Keratinocyte (primary cell): ENCODE data around the gene CEP20. TPM values are rescaled to one million over a fixed set of nuclear protein-coding genes. Genes with fewer than 3 reads are reported as not detected.

Source experiments
- DNase-seq: peaks from one replicate; pipeline ENCODE4 v3.0.0-alpha.2; 2011; ENCODE audit warnings: low read depth, missing footprints, low spot score
- FAIRE-seq: peaks from 2 replicates; lab custom pipeline; 2011; peaks lifted over from hg19 to GRCh38; lab: Jason Lieb, UNC
- H2AFZ ChIP-seq: 2 replicates; pipeline ENCODE4 v1.6.0; 2012; ENCODE audit warnings: low read length, control low read depth, inconsistent platforms; ENCODE audit not compliant: control insufficient read depth
- H3K27ac ChIP-seq: 2 replicates; pipeline ENCODE4 v1.5.1; 2011; ENCODE audit warnings: low read length; ENCODE audit not compliant: control insufficient read depth, insufficient read depth
- H3K27me3 ChIP-seq: 3 replicates; pipeline ENCODE4 v1.6.0; 2011; ENCODE audit warnings: low read length; ENCODE audit not compliant: control insufficient read depth, insufficient read depth; ENCODE audit errors: extremely low read depth
- H3K36me3 ChIP-seq, 2 experiments: 2 replicates in 1 of 2; 3 replicates in 1 of 2; pipeline ENCODE4 v1.5.1; 2011; ENCODE audit warnings: low read length in 2 of 2, mild to moderate bottlenecking in 1 of 2; ENCODE audit not compliant: control insufficient read depth in 2 of 2, insufficient read depth in 2 of 2; ENCODE audit errors: extremely low read depth in 1 of 2
- H3K4me1 ChIP-seq: 3 replicates; pipeline ENCODE4 v1.5.1; 2011; ENCODE audit warnings: low read length; ENCODE audit not compliant: control insufficient read depth, insufficient read depth; ENCODE audit errors: extremely low read depth
- H3K4me2 ChIP-seq: 3 replicates; pipeline ENCODE4 v1.6.0; 2011; ENCODE audit warnings: low read depth, low read length; ENCODE audit not compliant: control insufficient read depth, insufficient read depth; ENCODE audit errors: extremely low read depth
- H3K4me3 ChIP-seq, 3 experiments: fragments of 200-600 bp in 1 of 3; sonication (generic) in 1 of 3; 2 replicates in 2 of 3; 3 replicates in 1 of 3; pipeline ENCODE4 v1.5.1; 2011 to 2016; ENCODE audit warnings: low read length in 3 of 3, mild to moderate bottlenecking in 3 of 3, control low read depth in 2 of 3, inconsistent platforms in 1 of 3, low read depth in 1 of 3, mixed read lengths in 1 of 3, mixed run types in 1 of 3, moderate library complexity in 1 of 3; ENCODE audit not compliant: control insufficient read depth in 2 of 3, insufficient read depth in 2 of 3; ENCODE audit errors: extremely low read depth in 1 of 3
- H3K79me2 ChIP-seq: 2 replicates; pipeline ENCODE4 v1.6.0; 2012; ENCODE audit warnings: low read length; ENCODE audit not compliant: control insufficient read depth, insufficient read depth
- H3K9ac ChIP-seq: 3 replicates; pipeline ENCODE4 v1.6.0; 2011; ENCODE audit warnings: low read length; ENCODE audit not compliant: control insufficient read depth, insufficient read depth; ENCODE audit errors: extremely low read depth
- H3K9me1 ChIP-seq: 3 replicates; pipeline ENCODE4 v1.6.0; 2011; ENCODE audit warnings: low read length; ENCODE audit not compliant: control insufficient read depth, insufficient read depth; ENCODE audit errors: extremely low read depth
- H3K9me3 ChIP-seq: 2 replicates; pipeline ENCODE4 v1.5.1; 2012; ENCODE audit warnings: low read depth, low read length; ENCODE audit not compliant: control insufficient read depth
- H4K20me1 ChIP-seq: 3 replicates; pipeline ENCODE4 v1.6.0; 2011; ENCODE audit warnings: low read length; ENCODE audit not compliant: control insufficient read depth, insufficient read depth; ENCODE audit errors: extremely low read depth
- EZH2 ChIP-seq: IDR thresholded peaks from one replicate; pipeline ENCODE4 v1.6.1; 2012; ENCODE audit warnings: inconsistent platforms, mild to moderate bottlenecking, low read length, moderate library complexity
- dilution Hi-C: fragments of 300-500 bp; cut with MboI; formaldehyde crosslinking; loops from one replicate; pipeline ENCODE4 v1.7.0; 2020; ENCODE audit warnings: low sequenced_read_pairs; ENCODE audit not compliant: extremely low pct_ligation_motif_present
- polyA plus RNA-seq, 5 experiments: library from polyadenylated mRNA; depleted of rRNA in 3 of 5; stranded (reverse) in 3 of 5; stranded (forward) in 1 of 5; unstranded in 1 of 5; fragments of >200 nt; gene quantifications; 1 replicate in 1 of 5; 2 replicates in 3 of 5; 3 replicates in 1 of 5; pipeline versions ENCODE4 v1.2.1 to v1.2.3, GENCODE V29; 2011 to 2012; ENCODE audit warnings: missing spikeins in 2 of 5, low read depth in 1 of 5, low replicate concordance in 1 of 5
- TF ChIP-seq, protein P1 (sequence below), 3 experiments: IDR thresholded peaks in 1 of 3; conservative IDR thresholded peaks in 1 of 3; optimal IDR thresholded peaks in 1 of 3; 2 replicates in 2 of 3; 3 replicates in 1 of 3; pipeline versions ENCODE3 to v1.5.1; 2011; ENCODE audit warnings: low read length in 3 of 3, mild to moderate bottlenecking in 3 of 3, moderate library complexity in 2 of 3, control low read depth in 1 of 3, inconsistent platforms in 1 of 3; ENCODE audit not compliant: insufficient read depth in 2 of 3; ENCODE audit errors: extremely low read depth in 1 of 3

The CEP20 gene
- polyA plus RNA-seq, 1 donor (not counting 4 experiments of a cell fraction or from before 2014, with no cell fraction given), result 44.1 TPM

DNA sequence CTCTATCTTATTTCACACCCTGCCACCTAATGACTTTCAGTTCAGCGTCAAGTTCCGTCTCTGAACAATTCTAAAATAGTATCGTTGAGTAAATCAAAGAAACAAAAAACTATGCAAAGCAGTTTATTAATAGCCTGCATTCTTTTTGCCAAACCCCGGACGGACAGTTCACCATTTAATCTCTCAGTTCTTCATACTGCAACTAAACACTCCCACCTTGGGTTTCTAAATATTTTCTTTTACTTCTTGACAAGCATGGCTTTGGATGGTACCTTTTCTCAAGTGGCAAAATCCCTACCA is 32.7 kb downstream of the CEP20 start:
- Histone ChIP-seq H3K4me3 (no peak overlapping the region), H3K79me2 (no peaks in the 10 kb centered on the region), H3K27ac (no peak overlapping the region), H3K9me1 (no peaks in the 10 kb centered on the region), H3K4me1 (peaks cover 4% of the 10 kb centered on the region), H3K9me3 (no peaks in the 10 kb centered on the region), H3K36me3 (no peaks in the 10 kb centered on the region), H2AFZ (no peak overlapping the region), H3K27me3 (peaks cover 36% of the 10 kb centered on the region), H3K4me2 (no peak overlapping the region), H3K9ac (no peak overlapping the region), H4K20me1 (no peaks in the 10 kb centered on the region)
- TF ChIP-seq EZH2, result no peak
- TF ChIP-seq, protein P1, sequence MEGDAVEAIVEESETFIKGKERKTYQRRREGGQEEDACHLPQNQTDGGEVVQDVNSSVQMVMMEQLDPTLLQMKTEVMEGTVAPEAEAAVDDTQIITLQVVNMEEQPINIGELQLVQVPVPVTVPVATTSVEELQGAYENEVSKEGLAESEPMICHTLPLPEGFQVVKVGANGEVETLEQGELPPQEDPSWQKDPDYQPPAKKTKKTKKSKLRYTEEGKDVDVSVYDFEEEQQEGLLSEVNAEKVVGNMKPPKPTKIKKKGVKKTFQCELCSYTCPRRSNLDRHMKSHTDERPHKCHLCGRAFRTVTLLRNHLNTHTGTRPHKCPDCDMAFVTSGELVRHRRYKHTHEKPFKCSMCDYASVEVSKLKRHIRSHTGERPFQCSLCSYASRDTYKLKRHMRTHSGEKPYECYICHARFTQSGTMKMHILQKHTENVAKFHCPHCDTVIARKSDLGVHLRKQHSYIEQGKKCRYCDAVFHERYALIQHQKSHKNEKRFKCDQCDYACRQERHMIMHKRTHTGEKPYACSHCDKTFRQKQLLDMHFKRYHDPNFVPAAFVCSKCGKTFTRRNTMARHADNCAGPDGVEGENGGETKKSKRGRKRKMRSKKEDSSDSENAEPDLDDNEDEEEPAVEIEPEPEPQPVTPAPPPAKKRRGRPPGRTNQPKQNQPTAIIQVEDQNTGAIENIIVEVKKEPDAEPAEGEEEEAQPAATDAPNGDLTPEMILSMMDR (optimal IDR thresholded peaks at IDR 0.05 in 1 of 3, IDR thresholded peaks at IDR 0.05 in 1 of 3, conservative IDR thresholded peaks at IDR 0.05 in 1 of 3; ENCODE audit: extremely low read depth in 1 of 3, insufficient read depth in 2 of 3, low read length in 3 of 3), result no peak
- no peak for FAIRE-seq
- dilution Hi-C loops, result no loop called here
- no peak for DNase-seq

DNA sequence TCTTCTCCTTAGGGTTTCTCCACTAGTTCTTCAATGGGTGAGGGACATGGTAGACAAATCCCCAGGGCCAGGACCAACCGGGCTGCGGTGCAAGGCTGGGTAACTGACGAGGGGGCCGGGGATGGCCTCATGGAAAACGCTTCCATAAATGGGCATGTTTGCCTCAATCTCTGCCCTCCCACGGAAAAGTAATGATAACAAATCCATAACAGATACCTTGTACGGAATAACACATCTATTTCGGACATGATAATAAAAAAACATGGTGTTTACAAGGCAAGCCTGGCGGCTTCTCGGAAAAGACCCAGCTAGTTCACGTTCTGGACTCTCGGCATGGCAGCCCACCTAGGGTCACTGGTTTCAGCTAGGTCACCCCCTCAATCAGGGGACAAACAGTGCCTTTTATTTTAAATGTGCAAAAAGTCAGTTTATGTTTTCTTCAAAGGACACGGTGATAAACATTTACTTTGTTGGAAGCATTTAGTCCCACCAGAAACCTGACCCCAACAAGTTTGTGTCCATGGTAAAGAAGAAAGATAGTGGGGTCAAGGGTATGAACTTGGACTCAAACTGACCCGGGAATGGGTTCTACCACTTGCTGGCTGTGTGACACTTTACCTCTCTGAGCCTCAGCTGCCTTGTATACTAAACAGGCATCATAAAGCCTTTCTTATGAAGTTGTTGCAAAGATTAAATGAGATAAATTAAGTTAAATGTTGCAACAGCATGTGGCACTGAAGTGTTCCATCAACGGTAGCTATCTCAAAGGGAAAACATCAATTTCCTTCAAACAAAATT is 33.3 kb downstream of the CEP20 start:
- peaks cover 4% of the 10 kb centered on the region for H3K4me1 ChIP-seq
- no peaks in the 10 kb centered on the region for H3K9me3 ChIP-seq
- H3K79me2 ChIP-seq, result no peaks in the 10 kb centered on the region
- peaks cover 36% of the 10 kb centered on the region for H3K27me3 ChIP-seq
- no peak overlapping the region for H2AFZ ChIP-seq
- dilution Hi-C loops, result no loop called here
- no peaks in the 10 kb centered on the region for H4K20me1 ChIP-seq
- H3K9me1 ChIP-seq, result no peaks in the 10 kb centered on the region
- H3K27ac ChIP-seq, result no peak overlapping the region
- H3K36me3 ChIP-seq, result no peaks in the 10 kb centered on the region
- no peak overlapping the region for H3K4me3 ChIP-seq
- no peak for DNase-seq
- no peak for TF ChIP-seq EZH2
- TF ChIP-seq, protein P1 (optimal IDR thresholded peaks at IDR 0.05 in 1 of 3, IDR thresholded peaks at IDR 0.05 in 1 of 3, conservative IDR thresholded peaks at IDR 0.05 in 1 of 3; ENCODE audit: extremely low read depth in 1 of 3, insufficient read depth in 2 of 3, low read length in 3 of 3), result no peak
- no peak for FAIRE-seq
- H3K4me2 ChIP-seq, result no peak overlapping the region
- H3K9ac ChIP-seq, result no peak overlapping the region
